NB4 (cell line): ENCODE measurements around the gene RNF217.

ENCODE experiments used
- CTCF ChIP-seq: IDR thresholded peaks from one replicate; pipeline ENCODE4 v1.5.1; 2012; ENCODE audit warnings: low read depth, low read length
- POLR2A ChIP-seq: IDR thresholded peaks from 2 replicates; pipeline ENCODE4 v1.6.1; 2011; ENCODE audit warnings: mild to moderate bottlenecking; ENCODE audit not compliant: insufficient read length; ENCODE audit errors: extremely low read depth

- TF ChIP-seq CTCF (no peak), POLR2A (no peak)
Observed at GRCh38 chr6:125102891-125103290, 140.7 kb downstream of the RNF217 start.
